NCI-H345 treated with DMSO at 0.1 percent for 48 hours (cell line): ENCODE data around the gene SLC29A1.
A peak's percentile ranks its signal among the peaks of the same experiment; 100 is the strongest.

Experiments
- DNase-seq: peaks from one replicate; lab custom pipeline; 2025; ENCODE audit not compliant: unreplicated experiment; lab: John Stamatoyannopoulos, UW

Gene SLC29A1

DNA sequence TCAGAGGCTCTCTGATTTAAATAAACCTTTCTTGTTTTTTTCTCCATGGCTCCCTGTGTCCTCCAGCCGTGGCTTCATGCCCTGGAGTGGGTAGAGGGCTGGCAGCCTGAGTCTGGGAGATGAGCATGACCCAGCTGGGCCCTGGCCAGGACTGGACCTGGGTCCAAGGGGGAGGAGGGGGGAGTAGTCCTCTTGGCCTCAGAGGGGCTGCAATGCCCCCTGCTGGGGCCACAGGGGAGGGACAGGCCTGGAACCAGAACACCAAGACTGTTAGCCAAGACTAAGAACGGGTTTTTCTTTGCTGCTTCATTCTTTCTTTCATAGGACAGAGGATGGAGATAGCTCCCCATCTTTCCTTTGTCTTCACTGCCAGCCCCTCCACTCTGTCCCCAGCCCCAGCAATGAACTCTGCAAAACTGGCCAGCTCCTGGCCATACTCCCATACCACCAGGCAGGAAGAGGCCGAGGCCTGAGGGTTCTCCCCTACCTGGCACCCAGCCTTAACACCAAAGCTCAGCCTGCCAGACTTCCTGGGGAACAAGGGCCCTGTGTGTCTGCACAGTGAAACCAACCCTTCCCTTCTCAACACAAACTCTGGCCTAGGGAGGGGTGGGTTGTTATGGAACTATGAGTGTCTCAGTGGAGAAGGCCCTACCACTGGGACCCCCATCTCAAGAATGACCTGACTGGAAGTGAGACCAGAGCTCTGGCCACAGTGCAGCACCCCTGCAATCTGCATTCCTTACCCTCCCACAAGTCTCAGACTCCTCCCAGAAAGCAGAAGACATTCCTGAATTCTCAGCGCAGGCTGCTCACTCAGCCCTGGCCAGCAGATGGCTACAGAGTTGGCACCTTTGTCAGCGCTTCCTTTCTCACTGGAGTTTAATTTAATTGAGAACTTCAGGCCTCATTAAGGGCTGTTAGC lies 11.0 kb downstream of the SLC29A1 start:
- no peak for DNase-seq

DNA sequence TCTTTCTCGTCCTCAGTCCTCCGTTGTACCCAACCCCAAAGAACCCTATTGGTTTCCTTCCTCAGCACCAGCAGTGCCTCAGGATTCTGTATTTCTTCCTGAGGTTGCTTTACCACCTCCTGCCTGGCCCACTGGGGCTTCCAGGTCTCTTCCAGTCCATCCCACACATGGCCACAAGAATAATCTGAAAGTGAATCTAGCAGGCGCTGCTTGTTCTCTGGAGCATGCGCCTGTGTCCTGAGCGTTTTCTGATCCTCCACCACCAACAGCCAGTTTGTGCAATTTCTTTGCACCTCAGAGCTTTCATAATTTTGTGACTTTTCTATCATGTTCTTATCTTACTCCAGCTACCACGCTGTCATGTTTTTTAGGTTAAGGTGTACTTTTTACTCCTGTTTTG lies 11.9 kb downstream of the SLC29A1 start:
- DNase-seq, result no peak

DNA sequence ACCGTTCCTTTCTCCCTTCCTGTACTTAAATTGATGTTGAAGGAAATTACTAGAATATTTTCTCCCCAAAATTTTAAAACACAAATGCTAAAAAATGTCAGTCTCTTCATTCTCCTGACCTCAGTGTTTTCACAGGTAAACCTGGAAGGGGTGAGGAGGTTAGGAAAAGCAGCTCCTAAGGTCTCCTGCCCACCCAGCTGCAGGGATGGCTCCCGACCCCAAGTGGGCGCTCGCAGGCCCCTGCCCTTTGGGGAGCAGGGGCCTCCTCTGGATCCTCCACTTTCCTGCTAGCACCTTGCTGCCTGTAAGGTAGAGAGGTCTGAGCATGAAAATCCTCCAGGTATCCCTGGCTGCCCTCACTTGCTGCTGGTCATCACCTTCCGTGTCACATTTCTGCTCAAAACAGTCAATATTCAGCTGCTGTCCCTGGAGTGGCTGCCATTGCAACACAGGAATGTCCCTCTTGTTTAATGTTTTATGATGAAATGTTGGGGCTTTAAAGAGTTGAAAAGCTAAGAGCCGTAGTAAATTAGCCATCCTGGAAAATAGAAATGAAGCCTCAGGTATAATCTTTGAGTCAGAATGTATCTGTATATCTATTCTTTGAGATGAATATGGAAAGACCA lies 12.6 kb downstream of the SLC29A1 start:
- no peak for DNase-seq

DNA sequence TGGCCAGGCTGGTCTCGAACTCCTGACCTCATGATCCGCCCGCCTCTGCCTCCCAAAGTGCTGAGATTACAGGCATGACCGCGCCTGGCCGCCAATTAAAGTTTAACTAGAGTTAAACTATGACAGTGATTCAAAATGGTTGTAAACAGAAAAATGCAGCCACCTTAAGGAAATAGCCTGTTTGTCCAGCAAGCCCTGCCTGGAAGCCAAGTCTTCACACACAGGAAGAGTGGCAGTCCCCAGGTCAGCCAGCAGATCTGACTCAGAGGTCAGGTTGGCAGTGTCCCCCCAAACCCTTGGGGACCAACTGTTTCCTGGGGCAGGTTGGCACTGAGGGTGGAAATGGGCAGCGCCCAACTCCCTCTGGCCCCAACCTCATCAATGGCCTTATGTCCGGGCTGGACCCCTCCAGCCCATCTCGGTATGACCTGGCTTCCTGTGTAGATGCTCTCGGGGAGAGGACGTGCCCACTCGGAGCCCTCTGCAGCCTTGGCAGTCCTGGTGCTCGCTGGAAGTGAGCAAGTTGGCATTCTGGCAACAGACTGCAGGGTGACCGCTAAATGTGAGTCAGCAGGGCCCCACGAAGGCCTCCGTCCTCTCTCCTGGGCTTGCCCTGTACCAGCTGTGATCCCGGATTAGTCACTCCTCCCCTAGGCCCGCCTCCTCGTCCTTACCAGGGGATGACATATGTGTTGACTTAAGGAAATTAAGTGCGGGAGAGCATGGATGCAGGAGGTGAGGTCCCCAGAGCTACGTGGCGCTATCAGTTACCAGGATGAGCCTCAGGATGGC lies 13.8 kb downstream of the SLC29A1 start:
- DNase-seq, result peak; percentile 66

DNA sequence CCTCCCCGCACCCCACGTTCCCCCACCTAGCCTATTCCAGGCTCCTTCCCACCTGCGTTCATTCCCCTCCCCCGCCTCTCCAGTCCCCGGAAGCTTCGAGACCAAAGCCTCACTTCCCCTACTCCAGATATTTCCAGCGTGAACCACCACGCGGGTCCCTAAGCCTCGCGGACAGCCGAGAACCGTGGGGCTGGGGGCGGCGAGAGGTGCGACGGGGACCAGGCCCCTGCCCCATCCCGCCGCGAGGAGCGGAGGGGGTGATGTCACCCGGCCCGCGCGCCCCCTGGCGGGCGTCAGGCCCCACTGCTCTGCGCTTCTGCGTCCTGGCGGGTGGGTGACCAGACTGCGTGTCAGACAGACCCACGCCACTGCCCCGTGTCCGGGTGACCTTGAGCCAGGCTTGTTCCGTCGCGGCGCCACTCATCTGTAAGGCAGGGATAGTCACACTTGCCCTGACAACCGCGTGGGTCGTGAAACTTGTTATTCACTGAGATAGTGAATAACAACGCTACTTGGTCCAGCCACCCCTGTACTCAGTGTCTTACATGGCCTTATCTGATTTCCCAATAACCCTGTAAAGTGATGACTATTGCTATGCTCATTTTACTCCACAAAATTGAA lies 14.5 kb downstream of the SLC29A1 start:
- peak; percentile 47 for DNase-seq

DNA sequence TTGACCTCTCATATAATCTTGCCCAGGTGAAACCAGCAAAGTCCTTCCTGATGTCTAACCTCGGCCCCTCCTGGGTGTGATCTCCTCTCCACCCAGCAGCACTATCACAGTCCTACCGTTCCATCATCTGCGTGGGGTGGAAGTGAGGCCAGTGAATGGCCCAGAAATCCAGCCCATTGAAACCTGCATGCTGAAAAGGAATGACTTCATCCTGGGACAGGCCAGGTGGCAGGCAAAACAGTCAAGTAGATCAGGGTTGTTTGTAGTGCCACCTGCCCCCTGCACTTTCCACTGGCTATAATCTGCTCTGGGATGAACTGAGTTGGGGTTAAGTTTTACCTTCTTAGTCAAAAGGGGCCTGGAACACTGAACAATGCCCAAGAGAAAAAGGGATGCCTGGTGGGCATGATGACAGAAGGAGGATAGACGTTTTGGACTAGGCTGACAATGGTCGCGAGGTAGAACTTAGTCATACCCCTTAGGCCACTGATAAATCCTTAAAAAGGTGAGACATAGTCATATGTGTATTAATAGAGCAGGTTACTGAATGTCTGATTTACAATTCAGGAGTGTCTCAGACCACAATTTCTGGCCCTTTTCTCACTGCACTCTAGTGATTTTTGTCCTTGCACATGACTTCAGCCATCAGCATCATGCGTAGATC lies 15.4 kb downstream of the SLC29A1 start:
- DNase-seq, result no peak

DNA sequence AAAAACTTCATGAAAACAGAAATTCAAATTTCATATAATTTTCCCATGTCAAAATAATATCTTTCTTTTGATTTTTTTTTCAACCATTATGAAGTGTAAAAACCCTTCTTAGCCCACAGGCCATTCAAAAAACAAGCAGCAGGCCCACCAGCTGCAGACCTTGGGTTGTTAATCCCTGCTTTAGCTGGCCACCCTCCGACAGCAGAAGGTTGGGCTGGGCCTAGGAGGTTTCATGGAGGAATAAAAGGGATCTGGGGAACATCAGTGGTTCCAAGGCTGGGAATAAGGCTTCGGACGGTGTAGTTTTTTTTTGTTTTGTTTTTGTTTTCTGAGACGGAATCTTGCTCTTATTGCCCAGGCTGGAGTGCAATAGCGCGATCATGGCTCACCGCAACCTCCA lies 19.9 kb downstream of the SLC29A1 start:
- DNase-seq, result no peak

DNA sequence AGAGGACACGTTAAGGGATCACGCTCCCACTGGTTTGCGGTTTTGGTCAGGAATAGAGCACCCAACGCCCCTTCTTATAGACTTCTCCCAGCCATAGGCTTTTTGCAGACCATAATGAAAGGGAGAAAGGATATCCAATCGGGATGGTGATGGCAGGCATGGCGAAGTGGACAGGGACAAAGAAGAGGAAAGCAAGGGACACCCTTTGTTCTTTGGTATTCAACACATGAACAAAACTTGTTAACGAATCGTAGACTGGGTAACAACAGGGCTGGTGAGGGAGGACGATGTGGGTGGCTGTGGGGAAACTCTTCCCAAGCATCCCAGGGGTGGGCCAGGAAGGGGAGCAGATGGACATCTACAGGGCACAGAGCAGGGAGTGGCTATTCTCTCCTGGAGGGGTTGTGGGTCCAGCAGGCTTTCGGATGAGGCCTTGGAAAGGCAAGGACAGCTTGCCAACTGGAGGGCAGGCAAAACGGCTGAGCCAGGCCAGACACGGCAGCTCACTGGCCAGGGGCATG lies 22.1 kb downstream of the SLC29A1 start:
- DNase-seq, result no peak

DNA sequence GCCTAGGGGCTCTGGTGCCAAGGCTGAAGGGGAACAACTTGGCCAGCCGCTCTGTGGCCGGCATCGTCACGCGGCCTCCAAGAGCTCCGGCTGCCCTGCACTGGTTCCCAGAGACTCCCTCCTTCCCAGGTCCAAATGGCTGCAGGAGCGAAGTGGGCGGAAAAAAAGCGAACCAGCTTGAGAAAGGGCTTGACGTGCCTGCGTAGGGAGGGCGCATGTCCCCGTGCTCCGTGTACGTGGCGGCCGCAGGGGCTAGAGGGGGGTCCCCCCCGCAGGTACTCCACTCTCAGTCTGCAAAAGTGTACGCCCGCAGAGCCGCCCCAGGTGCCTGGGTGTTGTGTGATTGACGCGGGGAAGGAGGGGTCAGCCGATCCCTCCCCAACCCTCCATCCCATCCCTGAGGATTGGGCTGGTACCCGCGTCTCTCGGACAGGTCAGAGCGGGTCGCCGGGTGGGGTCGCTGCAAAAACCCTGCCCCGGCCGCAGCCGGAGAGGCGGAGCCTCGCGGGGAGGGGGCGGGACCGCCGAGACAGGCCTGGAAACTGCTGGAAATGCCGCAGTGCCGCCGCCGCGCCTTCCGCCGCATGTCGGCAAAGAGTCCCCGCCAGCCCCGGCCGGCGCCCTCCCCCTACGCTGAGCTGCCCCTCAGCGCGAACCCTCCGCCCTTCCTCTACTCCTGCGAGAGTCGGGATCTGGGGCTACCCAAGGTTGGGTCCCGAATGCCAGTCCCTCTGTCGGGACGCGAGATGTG lies 22.7 kb downstream of the SLC29A1 start:
- peak; percentile 87 for DNase-seq

DNA sequence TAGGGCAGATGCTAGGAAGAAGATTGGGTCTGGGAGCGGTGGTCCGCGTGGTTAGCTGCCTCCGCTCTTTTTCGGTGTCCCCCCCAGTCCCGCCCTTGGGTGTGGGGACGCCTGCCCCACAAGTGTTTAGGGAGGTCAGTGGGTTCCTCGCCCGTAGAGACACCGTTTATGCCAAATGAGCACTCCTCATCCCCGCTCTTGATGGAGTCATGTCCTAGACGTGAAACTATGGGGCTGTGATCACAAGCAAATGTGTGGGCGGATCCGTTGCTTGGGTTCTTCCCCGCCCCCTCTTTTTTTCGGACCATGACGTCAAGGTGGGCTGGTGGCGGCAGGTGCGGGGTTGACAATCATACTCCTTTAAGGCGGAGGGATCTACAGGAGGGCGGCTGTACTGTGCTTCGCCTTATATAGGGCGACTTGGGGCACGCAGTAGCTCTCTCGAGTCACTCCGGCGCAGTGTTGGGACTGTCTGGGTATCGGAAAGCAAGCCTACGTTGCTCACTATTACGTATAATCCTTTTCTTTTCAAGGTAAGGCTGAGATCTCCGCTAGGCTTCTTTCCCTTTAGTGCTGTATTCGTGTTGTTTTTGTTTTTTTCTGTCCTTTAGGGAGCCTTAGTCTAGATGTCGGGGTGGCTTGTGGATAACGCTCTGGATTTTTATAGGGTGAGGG lies 23.4 kb downstream of the SLC29A1 start, which contains the start of gene HSP90AB1:
Gene HSP90AB1 (plus strand): TSS at position 439 of the 675 bp plus-strand sequence. CDS start 1,529 bp downstream, outside the sequence.
- DNase-seq, result peak; percentile 95

DNA sequence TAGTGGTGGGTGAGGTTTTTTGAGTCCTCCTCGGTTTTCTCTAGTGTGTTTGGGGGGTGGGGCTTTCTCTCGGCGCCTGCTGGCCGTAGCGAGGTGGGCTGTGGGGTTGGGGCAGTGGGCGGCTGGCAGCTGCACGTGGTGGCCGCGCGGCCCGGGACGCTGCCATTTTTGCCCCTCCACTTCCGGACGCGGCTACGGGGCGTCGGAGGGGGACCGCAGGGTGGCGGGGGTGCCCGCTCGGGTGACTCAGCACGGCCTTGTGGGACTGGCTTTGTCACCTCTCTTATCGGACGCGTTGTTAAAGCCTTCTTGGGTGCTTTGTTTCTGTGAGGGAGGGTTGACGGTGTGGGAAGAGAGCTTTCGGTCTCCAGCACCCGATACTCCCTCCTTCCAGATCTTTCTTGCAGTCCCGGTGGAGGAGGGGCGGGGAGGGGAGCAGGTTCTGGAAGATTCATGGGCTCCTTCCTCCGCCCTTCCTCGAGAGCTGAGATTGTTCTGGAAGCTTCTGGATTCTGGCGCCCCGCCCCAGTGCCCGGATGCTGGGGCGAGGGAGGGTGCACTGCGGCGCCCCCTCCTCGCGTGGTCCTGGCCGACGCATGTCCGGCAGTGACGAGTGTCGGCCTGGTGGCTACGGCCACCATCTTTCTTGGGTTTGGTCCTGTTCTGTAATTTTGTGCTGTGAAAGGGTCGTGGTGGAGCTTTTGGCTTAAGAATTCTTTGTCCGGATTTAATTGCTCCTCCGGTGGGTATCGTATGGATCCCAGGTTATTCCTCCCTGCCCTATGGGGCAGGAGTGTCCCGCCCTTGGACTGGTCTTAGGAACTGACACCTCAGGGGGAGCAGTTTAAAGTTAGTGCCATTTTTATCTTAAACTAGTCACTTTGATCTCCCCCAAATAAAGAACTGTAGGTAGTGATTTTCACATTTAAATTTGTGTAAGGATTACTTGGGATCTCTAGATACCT lies 24.2 kb downstream of the SLC29A1 start:
- no peak for DNase-seq

DNA sequence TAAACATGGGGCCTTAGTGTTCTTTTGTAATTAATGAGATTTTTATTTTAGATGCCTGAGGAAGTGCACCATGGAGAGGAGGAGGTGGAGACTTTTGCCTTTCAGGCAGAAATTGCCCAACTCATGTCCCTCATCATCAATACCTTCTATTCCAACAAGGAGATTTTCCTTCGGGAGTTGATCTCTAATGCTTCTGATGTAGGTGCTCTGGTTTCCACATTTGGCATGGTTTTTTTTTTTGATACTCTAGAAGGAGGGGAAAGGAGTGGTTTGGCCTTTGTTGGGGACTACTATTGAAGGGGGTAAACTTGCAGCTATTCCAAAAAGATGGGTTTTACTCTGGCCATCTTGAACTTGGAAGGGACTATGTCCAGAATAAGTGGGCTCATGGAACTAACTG lies 25.2 kb downstream of the SLC29A1 start:
- DNase-seq, result no peak

DNA sequence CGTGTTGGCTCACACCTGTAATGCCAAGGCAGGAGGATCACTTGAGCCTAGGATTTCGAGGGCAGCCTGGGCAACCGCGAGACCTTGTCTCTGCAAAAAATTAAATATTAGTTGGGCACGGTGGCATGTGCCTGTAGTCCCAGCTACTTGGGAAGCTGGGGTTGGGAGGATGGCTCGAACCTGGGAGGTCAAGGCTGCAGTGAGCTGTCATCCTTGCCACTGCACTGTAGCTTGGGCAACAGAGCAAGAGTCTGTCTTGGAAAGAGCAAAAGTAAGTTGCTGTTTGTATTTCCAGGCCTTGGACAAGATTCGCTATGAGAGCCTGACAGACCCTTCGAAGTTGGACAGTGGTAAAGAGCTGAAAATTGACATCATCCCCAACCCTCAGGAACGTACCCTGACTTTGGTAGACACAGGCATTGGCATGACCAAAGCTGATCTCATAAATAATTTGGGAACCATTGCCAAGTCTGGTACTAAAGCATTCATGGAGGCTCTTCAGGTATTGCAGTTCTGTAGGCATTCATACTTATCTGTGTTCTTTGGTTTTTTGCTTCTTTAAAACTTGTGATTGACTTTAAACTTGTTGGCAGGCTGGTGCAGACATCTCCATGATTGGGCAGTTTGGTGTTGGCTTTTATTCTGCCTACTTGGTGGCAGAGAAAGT lies 25.8 kb downstream of the SLC29A1 start:
- DNase-seq, result no peak

DNA sequence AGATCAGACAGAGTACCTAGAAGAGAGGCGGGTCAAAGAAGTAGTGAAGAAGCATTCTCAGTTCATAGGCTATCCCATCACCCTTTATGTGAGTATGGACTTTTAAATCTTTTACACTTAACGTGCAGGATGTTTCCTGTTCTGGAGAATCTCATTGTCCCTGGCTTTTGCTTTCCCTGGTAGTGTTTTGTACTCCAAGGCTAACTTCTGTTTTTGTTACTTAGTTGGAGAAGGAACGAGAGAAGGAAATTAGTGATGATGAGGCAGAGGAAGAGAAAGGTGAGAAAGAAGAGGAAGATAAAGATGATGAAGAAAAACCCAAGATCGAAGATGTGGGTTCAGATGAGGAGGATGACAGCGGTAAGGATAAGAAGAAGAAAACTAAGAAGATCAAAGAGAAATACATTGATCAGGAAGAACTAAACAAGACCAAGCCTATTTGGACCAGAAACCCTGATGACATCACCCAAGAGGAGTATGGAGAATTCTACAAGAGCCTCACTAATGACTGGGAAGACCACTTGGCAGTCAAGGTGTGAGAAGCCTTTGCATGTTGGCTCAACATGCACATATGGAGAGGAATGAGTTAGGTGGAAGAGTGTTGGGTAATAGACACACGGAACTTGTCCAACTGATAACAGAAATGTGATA lies 26.8 kb downstream of the SLC29A1 start:
- DNase-seq, result no peak

DNA sequence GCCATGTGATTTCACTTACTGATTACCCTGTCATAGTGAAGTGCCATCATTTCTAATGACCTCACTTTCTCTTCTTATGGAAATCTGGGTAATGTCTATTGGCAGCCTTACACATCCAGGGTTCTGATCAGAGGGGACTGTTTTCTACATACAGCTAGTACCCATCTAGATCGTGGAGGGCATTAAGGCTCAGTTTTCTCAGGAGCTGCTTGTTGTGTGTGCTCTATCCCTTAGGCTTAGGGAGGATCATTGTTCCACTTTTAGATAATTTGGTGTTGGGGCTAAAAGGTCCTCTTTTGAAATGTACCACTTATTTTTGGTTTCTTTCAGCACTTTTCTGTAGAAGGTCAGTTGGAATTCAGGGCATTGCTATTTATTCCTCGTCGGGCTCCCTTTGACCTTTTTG lies 27.3 kb downstream of the SLC29A1 start:
- DNase-seq, result no peak

DNA sequence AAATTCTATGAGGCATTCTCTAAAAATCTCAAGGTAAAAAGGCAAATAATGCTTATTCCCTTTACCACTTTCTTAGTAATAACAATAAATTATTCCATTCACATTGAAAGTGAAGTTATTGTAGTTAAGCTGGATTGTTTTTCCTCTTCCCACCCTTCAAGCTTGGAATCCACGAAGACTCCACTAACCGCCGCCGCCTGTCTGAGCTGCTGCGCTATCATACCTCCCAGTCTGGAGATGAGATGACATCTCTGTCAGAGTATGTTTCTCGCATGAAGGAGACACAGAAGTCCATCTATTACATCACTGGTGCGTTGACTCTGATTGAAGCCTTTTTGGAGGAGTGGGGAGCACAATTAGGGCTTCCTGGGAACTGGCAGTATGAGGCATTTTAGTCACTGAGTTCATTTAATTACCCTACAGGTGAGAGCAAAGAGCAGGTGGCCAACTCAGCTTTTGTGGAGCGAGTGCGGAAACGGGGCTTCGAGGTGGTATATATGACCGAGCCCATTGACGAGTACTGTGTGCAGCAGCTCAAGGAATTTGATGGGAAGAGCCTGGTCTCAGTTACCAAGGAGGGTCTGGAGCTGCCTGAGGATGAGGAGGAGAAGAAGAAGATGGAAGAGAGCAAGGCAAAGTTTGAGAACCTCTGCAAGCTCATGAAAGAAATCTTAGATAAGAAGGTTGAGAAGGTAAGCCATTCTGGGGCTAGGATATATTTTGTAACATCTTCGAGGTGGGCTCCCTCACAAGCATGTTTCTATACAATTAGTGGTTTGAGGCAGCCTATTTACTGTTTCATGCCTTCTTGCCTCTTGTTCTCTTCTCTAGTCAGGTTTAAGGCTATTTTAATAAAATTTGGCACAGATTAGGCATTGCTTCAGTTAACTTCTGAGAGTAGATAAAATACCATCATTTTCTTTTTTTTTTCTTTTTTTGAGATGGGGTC lies 28.5 kb downstream of the SLC29A1 start:
- DNase-seq, result no peak
